DOHH2 (cell line): ENCODE results near the gene LDLRAD4.
"Not testable (repeated sequence)": the region's sequence is repeated elsewhere in the genome, so short reads cannot be mapped to it uniquely, and the experiment has no call there.

ENCODE experiments used
- H3F3A ChIP-seq: fragments of 200-600 bp; sonication (generic), shearing (Covaris generic); 2 replicates; pipeline ENCODE4 v1.6.0; 2016; ENCODE audit warnings: antibody characterized with exemption, mild to moderate bottlenecking; ENCODE audit not compliant: control insufficient read depth, insufficient read depth
- H3K27ac ChIP-seq: fragments of 200-600 bp; sonication (generic); 2 replicates; pipeline ENCODE4 v1.5.1; 2014; ENCODE audit warnings: low read depth, mild to moderate bottlenecking, low read length, moderate library complexity
- H3K27me3 ChIP-seq: fragments of 200-600 bp; sonication (generic); 2 replicates; pipeline ENCODE4 v1.6.1; 2014; ENCODE audit warnings: mild to moderate bottlenecking, low read length, mixed read lengths; ENCODE audit not compliant: control insufficient read depth
- H3K36me3 ChIP-seq: fragments of 200-600 bp; sonication (generic); 2 replicates; pipeline ENCODE4 v1.6.1; 2014; ENCODE audit warnings: mild to moderate bottlenecking, low read length, moderate library complexity, mixed read lengths; ENCODE audit not compliant: control insufficient read depth
- H3K4me1 ChIP-seq: fragments of 200-600 bp; sonication (generic); 2 replicates; pipeline ENCODE4 v1.6.1; 2014; ENCODE audit warnings: mild to moderate bottlenecking, low read length, mixed read lengths; ENCODE audit not compliant: control insufficient read depth
- H3K4me2 ChIP-seq: fragments of 200-600 bp; sonication (generic); 2 replicates; pipeline ENCODE4 v1.6.0; 2014; ENCODE audit warnings: mild to moderate bottlenecking, low read length, moderate library complexity
- H3K4me3 ChIP-seq: fragments of 200-600 bp; sonication (generic); 2 replicates; pipeline ENCODE4 v1.5.1; 2014; ENCODE audit warnings: mild to moderate bottlenecking, low read length, mixed read lengths
- H3K79me2 ChIP-seq: fragments of 200-600 bp; sonication (generic); 2 replicates; pipeline ENCODE4 v1.6.1; 2014; ENCODE audit warnings: mild to moderate bottlenecking, low read length, mixed read lengths; ENCODE audit not compliant: control insufficient read depth
- H3K9me2 ChIP-seq: fragments of 200-600 bp; sonication (generic); replicated peaks from 2 replicates; pipeline ENCODE4 v1.6.1; 2014; ENCODE audit warnings: mild to moderate bottlenecking, low read length, mixed read lengths; ENCODE audit not compliant: control insufficient read depth
- H3K9me3 ChIP-seq: fragments of 200-600 bp; sonication (generic); 2 replicates; pipeline ENCODE4 v1.6.1; 2014; ENCODE audit warnings: antibody characterized with exemption, low read length, mixed read lengths; ENCODE audit not compliant: control insufficient read depth, insufficient read depth
- H4K20me1 ChIP-seq: fragments of 200-600 bp; sonication (generic); 2 replicates; pipeline ENCODE4 v1.6.0; 2014; ENCODE audit warnings: low read depth, mild to moderate bottlenecking, antibody characterized with exemption, low read length, moderate library complexity; ENCODE audit not compliant: control insufficient read depth, insufficient read depth
- CTCF ChIP-seq: fragments of 200-600 bp; sonication (generic); IDR thresholded peaks from one replicate; pipeline ENCODE4 v1.5.1; 2014; ENCODE audit warnings: antibody characterized with exemption, mild to moderate bottlenecking, low read depth, low read length; ENCODE audit not compliant: poor library complexity, severe bottlenecking
- EZH2phosphoT487 ChIP-seq: fragments of 200-600 bp; sonication (generic); IDR thresholded peaks from 2 replicates; pipeline ENCODE4 v1.6.1; 2017; ENCODE audit warnings: borderline replicate concordance, mild to moderate bottlenecking, antibody characterized with exemption, low read length, moderate library complexity, mixed read lengths

The LDLRAD4 gene

GRCh38 chr18:13605477-13605876, 386.9 kb downstream of the LDLRAD4 start:
- Histone ChIP-seq H3K27me3 (no peaks in the 10 kb centered on the region), H3K27ac (no peak overlapping the region), H3K4me2 (peak overlapping the region; percentile 42), H3K9me3 (no peaks in the 10 kb centered on the region), H3K4me3 (0 out of 2 replicates have a peak overlapping the region, but pooled peaks have one; percentile 13), H3K9me2 (no peaks in the 10 kb centered on the region), H3K4me1 (peaks cover 88% of the 10 kb centered on the region), H3K79me2 (no peaks in the 10 kb centered on the region), H3F3A (peaks cover 26% of the 10 kb centered on the region), H4K20me1 (no peaks in the 10 kb centered on the region), H3K36me3 (no peaks in the 10 kb centered on the region; the same call in 1 of the 2 replicates)
- no peak for TF ChIP-seq EZH2phosphoT487
- TF ChIP-seq CTCF: no peak

GRCh38 chr18:13605901-13606300, 387.3 kb downstream of the LDLRAD4 start:
- Histone ChIP-seq H3F3A (peaks cover 26% of the 10 kb centered on the region), H3K4me3 (0 out of 2 replicates have a peak overlapping the region, but pooled peaks have one; percentile 13), H3K9me3 (no peaks in the 10 kb centered on the region), H3K79me2 (no peaks in the 10 kb centered on the region), H3K27ac (no peak overlapping the region), H3K36me3 (no peaks in the 10 kb centered on the region; the same call in 1 of the 2 replicates), H4K20me1 (no peaks in the 10 kb centered on the region), H3K9me2 (no peaks in the 10 kb centered on the region), H3K4me1 (peaks cover 88% of the 10 kb centered on the region), H3K27me3 (no peaks in the 10 kb centered on the region), H3K4me2 (peak overlapping the region; percentile 42)
- TF ChIP-seq CTCF (no peak), EZH2phosphoT487 (no peak)

GRCh38 chr18:13606604-13607254, 388.2 kb downstream of the LDLRAD4 start:
- Histone ChIP-seq H3K27me3 (no peaks in the 10 kb centered on the region), H3K9me2 (no peaks in the 10 kb centered on the region), H3F3A (peaks cover 32% of the 10 kb centered on the region), H3K27ac (no peak overlapping the region; the same call in 1 of the 2 replicates), H4K20me1 (no peaks in the 10 kb centered on the region), H3K4me1 (peaks cover 88% of the 10 kb centered on the region), H3K79me2 (no peaks in the 10 kb centered on the region), H3K9me3 (no peaks in the 10 kb centered on the region), H3K4me2 (no peak overlapping the region), H3K36me3 (no peaks in the 10 kb centered on the region), H3K4me3 (no peak overlapping the region)
- TF ChIP-seq CTCF: no peak
- TF ChIP-seq EZH2phosphoT487: no peak

- not testable (repeated sequence) for H3K9me3 ChIP-seq, H3K36me3 ChIP-seq, H3K9me2 ChIP-seq, H3K79me2 ChIP-seq, H4K20me1 ChIP-seq, H3K27me3 ChIP-seq
- Histone ChIP-seq H3K4me1 (peaks cover 94% of the 10 kb centered on the region), H3K4me2 (peak overlapping the region; percentile 74), H3K4me3 (peak overlapping the region; percentile 67), H3F3A (peaks cover 41% of the 10 kb centered on the region), H3K27ac (peak overlapping the region; percentile 80)
These were observed 389.5 kb downstream of the LDLRAD4 start for GRCh38 chr18:13608024-13608562.
